Activated T-cell treated with anti-CD3 and anti-CD28 coated beads for 1 hour (primary cell): ENCODE results near the gene KRTAP19-1.
"Not testable (repeated sequence)": the region's sequence is repeated elsewhere in the genome, so short reads cannot be mapped to it uniquely, and the experiment has no call there.

Experiments
- DNase-seq: peaks from one replicate; pipeline ENCODE4 v3.0.0-alpha.2; 2020; ENCODE audit warnings: low read depth

KRTAP19-1 gene

DNA sequence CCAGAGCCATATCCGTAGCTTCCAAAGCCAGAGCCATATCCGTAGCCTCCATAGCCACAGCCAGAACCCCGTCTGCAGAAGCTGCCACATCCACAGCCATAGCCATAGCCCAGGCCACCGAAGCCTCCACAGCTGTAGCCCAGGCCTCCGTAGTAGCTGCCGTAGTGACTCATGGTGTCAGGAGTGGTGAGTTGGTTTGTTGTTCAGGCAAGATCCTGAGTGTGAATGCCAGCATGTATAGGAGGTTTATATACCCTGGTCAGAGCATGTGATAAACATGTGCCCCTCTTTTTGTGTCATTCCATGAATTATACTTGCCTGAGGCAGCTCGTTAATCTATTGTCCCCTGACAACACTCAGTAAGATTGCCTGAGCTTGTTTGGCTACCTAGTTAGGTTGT, at the start of gene KRTAP19-1:
KRTAP19-1 (minus strand) TSS at position 223 of the 400 bp plus-strand sequence; CDS start at position 173, 50 bp downstream.
- no peak for DNase-seq

DNA sequence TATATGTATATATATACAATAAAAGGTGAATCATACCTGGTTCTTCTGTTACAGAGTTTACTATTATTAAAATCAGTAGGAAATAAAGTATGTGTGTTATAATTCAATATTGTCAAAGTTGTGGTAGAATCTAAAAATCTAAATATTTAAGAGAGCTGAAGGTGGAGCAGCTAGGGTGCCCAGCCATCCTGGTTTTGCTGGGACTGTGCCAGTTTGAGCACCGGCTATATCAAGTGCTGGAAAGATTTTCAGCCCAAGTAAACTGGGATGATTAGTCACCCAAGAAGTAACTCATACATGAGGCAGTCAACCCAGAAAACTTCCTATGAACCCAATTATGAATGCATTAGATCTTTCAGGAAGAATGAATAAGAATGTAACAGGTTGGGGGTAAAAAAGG, 38.7 kb upstream of the KRTAP19-1 start:
- no peak for DNase-seq

DNA sequence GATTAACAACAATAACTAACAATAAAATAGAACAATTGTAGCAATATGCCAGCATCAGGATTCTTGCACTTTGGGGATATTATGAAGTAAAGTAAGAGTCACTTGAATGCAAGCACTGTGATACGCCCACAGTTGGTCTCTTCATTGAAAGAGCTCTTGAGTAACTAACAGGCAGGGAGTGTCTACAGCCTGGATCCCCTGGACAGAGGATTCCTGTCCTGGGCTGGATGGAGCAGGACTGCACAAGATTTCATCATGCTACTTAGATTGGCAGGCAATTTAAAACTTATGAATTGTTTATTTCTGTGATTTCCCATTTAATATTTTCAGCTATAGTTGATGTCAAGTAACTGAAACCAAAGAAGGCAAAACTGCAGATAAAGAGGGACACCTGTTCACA, 35.5 kb upstream of the KRTAP19-1 start:
- DNase-seq: no peak

DNA sequence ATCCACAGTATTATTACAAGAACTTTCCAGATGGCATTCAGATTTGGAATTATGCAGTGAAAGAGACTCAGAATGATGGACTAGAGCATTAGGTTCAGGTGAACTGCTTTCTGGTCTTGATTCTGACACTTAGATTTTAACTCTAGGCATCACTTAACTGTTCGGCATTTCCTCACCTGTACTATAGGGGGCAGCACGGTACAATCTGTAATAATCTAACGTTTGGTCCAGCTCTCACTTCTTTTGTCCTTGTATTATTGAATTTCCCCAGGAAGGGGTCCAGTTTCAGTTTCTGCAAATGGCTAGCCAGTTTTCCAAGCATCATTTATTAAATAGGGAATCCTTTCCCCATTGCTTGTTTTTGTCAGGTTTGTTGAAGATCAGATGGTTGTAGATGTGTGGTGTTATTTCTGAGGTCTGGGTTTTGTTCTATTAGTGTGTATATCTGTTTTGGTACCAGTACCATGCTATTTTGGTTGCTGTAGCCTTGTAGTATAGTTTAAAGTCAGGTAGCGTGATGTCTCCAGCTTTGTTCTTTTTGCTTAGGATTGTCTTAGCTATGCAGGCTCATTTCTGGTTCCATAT, 25.5 kb upstream of the KRTAP19-1 start:
- DNase-seq: not testable (repeated sequence)

DNA sequence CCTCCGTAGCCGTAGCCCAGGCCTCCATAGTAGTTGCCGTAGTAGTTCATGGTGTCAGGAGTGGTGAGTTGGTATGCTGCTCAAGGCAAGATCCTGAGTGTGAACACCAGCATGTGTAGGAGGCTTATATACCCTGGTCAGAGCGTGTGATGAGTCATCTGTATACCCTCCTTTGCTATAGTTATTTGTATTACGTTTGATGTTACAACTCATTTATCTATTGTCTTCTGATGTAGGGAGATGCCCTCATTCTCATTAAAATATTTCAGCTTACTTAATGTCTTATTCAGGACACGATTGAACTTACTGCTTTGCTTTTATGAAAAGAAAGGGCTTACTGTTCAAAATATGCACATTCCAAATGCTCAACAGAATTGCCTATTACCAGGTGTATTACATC, 21.9 kb upstream of the KRTAP19-1 start, which contains the start of gene KRTAP19-5:
KRTAP19-5 (minus strand) TSS at position 101 of the 400 bp plus-strand sequence; CDS start at position 50, 51 bp downstream.
- no peak for DNase-seq

DNA sequence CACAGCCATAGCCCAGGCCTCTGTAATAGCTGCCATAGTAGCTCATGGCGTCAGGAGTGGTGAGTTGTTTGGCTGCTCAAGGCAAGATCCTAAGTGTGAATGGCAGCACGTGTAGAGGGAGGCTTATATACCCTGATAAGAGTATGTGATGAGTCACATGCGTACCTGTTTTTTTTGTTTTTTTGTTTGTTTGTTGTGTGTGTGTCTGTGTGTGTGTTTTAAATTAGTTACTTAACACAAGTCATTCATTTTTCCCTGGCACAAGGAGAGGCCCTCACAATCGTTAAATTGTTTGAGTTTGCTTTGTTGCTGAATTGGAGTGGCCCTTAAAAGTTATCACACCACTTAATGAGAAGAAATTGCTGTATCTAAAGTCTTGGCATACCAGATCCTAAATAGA, 16.9 kb upstream of the KRTAP19-1 start, which contains the start of gene KRTAP19-4:
KRTAP19-4 (minus strand) TSS at position 101 of the 400 bp plus-strand sequence; CDS start at position 46, 55 bp downstream.
- DNase-seq: no peak

DNA sequence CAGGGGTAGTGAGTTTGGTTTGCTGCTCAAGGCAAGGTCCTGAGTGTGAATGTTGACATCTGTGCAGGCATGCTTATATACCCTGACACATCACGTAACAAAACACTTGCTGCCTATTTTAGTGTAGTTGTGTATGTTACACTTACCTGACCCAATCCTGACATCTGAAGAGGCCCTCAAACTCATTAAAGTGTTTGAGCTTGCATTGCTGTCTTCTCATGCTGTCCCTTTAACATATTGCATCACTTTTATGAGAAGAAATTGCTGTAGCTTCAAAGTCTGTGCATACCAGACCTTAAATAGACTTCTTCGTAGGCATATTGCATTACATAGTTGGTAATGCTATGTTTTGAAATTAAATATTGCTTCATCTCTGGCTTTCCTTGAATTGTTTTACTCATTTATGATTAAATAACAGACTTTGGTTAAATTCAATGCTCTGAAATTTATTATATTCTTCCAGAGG, 11.8 kb upstream of the KRTAP19-1 start, which contains the start of gene KRTAP19-3:
KRTAP19-3 (minus strand) TSS at position 51 of the 466 bp plus-strand sequence. CDS start 56 bp downstream, outside the sequence.
- no peak for DNase-seq

DNA sequence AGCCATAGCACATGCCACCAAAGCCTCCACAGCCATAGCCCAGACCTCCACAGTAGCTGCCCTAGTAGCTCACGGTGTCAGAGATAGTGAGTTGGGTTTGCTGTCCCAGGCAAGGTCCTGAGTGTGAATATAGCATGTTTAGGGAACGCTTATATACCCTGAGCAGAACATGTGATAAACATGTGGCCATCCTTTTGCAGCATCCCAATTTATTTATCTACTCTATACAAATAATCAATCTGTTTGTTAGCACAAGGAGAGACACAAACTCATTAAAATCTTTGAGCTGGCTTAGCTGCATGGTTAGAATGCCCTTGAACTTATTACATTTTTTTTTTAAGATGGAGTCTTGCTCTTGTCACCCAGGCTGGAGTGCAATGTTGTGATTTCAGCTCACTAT, 7.2 kb upstream of the KRTAP19-1 start, which contains the start of gene KRTAP19-2:
KRTAP19-2 (minus strand) TSS at position 101 of the 400 bp plus-strand sequence; CDS start at position 13, 88 bp downstream.
- DNase-seq: no peak

DNA sequence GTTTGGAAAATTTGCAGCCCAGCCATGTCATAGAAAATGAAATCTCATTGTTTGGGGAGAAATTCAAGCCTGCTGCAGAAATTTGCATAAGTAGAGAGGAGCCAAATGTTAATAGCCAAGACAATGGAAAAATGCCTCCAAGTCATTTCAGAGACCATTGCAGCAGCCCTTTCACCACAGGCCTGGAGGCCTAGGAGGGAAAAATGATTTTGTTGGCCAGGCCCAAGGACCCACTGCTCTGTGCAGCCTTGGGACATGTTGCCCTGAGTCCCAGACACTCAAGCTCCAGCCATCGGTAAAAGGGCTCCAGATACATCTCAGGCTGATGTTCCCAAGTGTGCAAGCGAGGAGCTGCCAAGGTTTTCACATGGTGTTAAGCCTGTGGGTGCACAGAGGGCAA, 6.0 kb upstream of the KRTAP19-1 start:
- no peak for DNase-seq

DNA sequence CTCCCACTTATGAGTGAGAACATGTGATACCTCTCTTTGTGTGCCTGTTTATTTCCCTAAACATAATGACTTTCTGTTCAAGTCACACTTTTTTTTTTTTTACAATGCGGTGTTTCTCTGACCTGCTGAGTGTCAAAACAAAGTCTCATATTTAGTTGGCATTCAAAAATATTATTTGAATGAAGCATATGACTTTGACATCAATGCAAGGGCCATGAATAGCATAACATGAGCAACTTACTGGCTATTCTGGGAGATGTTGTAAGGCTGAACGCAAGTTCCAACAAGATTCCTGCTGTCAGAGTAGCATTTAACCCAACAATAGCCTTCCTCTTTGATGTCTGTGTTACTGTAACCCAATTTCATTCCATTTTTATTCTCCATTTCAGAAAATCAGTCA, 2.0 kb upstream of the KRTAP19-1 start:
- DNase-seq: no peak

DNA sequence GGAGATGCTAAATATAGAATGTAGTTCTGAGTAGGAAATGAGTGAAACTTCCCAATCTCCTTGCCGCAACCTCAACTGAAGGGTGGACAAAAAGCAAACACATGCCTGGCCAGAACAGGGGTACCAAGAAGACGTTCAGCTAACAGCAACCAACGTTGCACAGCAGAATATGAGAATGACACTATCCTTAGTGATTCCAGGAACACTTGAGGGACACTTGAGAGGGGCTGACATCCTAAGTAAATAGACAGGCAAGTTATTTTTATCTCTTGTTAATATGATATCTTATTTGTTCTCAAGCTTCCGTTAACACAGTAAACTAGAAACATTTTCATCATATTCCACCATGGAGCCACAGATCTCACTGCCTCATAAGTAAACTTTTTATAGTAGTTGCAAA, 908 bp downstream of the KRTAP19-1 start:
- no peak for DNase-seq

DNA sequence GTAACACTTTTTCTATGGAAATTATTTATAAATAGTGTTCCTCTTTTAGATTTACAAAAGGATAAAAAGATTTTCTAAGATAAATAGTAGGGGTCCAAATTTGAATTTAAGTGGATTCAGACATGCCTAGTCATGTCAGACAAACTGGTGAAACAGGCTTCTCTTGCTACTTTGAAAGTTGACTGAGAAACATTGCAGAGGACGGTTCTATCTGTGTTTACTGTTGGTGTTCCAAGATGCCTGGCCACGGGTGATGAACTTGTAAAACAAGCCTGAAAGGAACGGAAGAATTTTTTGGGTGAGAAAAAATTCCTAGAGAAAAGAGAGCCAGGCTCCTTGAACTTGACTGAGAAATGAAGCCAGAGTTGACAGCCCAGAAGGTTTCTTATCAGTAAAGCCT, 2.2 kb downstream of the KRTAP19-1 start:
- no peak for DNase-seq

DNA sequence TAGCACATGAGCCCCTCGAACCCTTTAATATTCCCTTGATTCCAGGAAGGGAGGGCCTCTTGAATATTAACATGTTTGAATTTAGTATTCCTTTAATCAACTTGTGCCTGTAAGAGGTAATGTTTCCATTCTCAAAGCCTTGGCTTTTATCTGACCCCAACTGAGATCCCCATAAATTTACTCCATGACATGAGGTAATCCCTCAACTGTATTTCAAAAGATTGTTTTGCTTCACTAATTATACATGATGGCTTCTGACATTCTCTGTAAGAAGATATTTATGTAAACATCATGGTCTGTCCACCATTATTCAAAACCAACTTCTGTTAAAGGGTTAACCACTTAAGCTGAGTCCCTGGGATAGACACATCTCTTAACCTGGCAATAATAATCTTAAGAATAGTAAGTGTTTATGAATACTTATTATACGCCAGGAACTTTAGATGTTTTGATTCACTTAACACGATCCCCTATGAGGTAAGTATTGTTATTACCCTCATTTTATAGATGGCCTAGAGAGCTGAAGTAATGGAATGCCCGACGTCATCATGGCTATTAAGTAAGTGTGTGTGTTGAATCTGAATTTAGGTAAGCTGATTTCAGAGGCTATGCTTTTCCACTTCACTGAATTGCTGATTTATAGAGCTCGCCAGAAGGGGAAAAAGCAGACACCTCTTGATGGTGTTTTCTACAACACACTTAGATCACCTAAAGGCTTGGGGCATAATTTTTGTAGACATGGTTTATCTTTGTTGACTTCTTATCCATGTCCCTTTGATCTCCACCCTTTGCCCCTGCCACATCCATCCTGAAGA, 11.1 kb downstream of the KRTAP19-1 start:
- DNase-seq: no peak

DNA sequence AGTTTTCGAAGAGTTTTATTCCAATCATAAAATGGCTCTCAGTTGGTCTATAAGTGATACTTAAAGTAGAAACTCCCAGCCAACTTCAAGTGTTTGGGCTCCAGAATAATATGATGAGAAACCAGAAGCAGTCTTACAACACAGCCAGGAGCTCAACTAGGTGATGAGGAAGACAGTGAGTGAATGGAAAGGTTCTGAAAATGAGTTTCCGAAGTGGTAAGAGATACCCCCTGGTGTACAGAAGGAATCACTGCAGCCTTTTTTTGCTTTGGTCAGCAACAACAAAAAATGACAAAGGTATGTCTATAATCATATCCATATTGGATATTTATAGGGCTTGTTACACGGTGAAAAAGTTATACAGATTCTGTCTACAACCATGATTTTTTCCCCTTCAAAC, 16.5 kb downstream of the KRTAP19-1 start:
- no peak for DNase-seq

DNA sequence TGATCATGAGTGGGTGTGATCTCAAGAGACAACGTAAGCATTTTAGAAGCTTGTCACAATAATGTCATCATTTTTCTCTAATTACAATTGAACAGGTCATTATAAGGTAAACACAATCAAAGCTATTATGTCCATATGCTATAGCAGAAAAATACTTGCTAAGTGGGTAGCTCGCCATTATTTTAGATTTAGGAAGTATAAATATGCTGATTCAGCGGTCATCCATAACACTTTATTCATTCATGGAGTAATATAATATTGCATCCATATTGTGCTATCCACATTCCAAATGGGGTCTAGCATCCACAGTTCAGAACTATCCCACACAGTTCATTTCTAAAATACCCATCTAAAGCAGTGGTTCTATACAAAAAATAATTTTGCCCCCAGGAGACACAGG, 31.7 kb downstream of the KRTAP19-1 start:
- DNase-seq: no peak

DNA sequence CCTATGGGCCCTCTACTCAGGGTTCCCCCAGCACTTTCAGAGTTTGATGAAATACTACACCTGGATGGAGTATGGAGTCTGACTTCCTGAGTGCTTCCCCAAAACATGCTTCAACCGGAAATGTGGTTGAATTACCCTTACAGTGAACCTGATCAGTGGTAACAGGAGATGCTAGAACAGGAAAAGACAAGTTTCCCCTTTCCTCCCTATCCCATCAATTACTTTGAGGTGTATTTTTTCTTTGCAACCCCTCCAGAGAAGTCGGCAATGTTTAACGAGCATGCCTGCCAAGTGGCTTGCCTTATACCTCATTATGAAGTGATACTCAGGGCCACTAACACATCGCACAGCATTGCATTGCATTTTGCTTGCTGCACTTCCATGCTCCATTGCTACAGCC, 33.1 kb downstream of the KRTAP19-1 start:
- no peak for DNase-seq

DNA sequence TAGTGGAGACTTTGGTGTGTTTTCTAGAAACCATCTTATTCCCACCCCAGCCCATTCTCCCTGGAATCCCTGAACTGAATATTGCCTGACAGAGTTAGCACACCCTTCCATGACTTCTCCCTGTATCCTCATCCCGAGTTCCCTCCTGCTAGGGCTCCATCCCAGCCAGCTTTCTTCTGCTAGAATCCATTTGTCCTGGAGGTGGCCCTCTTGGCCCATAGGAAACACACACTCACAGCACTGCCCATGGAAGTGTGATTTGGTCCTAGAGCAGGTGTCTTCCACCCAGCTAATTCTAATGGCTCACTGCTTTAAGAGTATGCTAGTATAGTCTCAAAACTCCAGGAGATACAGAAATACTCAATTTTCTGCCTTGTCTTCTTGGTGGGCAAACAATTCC, 36.0 kb downstream of the KRTAP19-1 start:
- no peak for DNase-seq

DNA sequence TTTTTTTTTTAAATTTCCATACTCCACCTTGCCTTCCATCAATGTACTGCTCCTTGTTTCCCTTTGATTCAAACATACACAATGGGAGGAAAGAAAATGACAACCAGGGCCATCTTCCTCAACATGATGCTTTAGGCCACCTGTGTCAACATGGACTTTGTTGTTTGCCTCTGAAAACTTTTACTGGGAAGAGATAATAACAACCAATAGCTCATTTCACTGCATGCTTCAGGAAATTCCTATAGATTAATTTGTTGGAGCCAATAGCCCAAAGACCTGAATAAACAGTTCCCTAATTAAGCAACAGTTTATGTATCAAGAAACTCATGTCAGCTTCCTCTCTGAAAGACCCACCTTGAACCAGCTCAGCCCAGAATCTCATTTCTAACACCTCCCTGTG, 36.9 kb downstream of the KRTAP19-1 start:
- DNase-seq: no peak

DNA sequence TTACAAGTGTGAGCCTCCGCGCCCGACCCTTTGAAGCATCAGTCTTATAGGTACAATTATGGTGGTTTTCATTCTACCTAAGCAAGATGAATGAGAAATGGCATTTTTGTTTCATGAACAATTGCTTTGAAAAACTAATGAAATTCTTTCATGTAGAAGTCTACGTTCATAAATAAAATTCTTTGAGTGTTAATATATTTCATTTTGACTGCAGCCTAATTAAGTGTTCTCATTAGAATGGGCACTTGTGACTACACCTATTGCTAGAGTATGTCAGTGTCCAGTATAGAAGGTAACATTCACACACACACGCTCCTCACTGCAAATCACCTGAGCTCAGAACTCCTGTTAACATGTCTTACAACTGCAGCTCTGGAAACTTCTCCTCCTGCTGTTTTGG, 40.2 kb downstream of the KRTAP19-1 start, which contains the start of gene KRTAP15-1:
KRTAP15-1 (plus strand) TSS at position 301 of the 400 bp plus-strand sequence; CDS start at position 354, 53 bp downstream.
- DNase-seq: no peak

DNA sequence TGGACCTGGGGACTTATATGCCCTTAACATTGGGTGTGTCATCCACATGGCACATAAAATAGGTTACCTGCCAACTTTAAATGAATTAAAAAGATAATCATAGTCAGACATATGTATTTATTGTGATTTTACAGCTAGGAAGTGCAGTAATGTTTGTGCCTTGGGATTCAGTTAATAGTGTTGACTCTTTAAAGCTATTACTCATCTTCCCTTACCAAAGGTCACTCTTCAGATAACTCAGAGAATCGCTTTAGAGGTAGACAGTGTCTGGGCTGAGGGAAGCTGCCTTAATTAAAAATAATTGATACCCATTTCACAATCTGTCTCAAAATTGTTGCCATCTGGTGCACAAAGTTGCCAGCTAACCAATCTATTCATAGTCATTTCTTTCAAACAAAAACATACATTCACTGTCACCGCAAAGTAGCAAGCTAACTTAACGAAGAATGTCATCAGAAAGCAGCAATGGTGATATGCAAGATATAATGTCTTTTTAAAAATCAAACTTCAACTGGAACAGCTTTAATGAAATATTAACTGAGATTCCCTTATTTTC, 43.1 kb downstream of the KRTAP19-1 start:
- no peak for DNase-seq

DNA sequence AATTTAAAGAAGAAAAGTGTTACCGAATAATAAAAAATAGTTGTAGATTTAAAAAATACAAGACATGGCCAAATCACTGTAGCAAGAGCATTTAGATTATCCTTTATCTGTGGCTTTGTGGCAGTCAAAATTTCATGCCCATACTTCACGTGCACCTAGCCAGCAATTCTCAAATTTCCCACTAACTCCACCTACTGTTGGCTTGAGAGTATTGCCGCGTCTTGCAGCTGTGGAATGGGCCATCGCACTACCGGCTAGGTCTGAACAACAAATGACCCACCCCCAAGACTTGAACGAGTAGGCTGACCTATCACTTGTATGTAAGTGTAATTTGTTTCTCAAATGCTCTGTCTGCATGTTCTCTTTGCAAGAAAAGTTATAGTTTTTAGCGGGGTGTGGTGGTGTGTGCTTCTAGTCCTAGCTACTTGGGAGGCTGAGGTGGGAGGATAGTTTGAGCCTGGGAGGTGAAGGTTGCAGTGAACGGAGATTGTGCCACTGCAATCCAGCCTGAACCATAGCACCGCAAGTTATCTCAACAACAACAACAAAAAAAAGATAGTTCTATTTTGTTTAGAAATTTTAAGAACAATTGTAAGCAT, 46.0 kb downstream of the KRTAP19-1 start:
- no peak for DNase-seq

DNA sequence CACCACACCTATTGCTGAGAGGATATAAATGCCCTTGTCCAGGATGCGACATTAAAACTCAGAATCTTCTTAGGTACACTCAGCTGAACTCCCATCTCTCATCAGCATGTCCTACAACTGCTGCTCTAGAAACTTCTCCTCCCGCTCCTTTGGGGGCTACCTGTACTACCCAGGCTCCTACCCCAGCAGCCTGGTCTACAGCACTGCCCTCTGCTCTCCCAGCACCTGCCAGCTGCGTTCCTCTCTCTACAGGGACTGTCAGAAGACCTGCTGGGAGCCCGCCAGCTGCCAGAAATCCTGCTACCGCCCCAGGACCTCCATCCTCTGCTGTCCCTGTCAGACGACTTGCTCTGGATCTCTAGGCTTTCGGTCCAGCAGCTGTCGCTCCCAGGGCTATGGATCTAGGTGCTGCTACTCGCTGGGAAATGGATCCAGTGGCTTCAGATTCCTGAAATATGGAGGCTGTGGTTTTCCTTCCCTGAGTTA, 50.0 kb downstream of the KRTAP19-1 start, which contains the start of gene KRTAP13-4:
KRTAP13-4 (plus strand) TSS at position 51 of the 486 bp plus-strand sequence; CDS start at position 107, 56 bp downstream.
- no peak for DNase-seq
